Gastrocnemius medialis (tissue), 4 donors: ENCODE results near the gene EPAS1. TPM values are rescaled to one million over a fixed set of nuclear protein-coding genes. Genes with fewer than 3 reads are reported as not detected.

ENCODE experiments used
- ATAC-seq, 2 donors: fragments of 150-250 bp; one replicate each; pipeline ENCODE4 v1.9.1; 2016
- DNase-seq, 2 donors: peaks; one replicate each; pipeline ENCODE4 v3.0.0-alpha.2; 2019
- H3K27ac ChIP-seq, 4 donors: fragments of 200-600 bp; sonication (generic); 1 replicate in 1 of 4; 2 replicates in 3 of 4; pipeline ENCODE4 v1.5.1; 2016 to 2018; ENCODE audit warnings: mild to moderate bottlenecking in 2 of 4, moderate library complexity in 1 of 4
- H3K27me3 ChIP-seq, 3 donors: fragments of 200-600 bp; sonication (generic) in 2 of 3; 1 replicate in 1 of 3; 2 replicates in 2 of 3; pipeline versions ENCODE4 v1.5.1 to v1.6.0; 2016 to 2019; ENCODE audit warnings: mild to moderate bottlenecking in 1 of 3, moderate library complexity in 1 of 3
- H3K36me3 ChIP-seq, 2 donors: fragments of 200-600 bp; sonication (generic) in 1 of 2; one replicate each; pipeline ENCODE4 v1.5.1; 2017 to 2018
- H3K4me1 ChIP-seq, 2 donors: fragments of 200-600 bp; sonication (generic) in 1 of 2; one replicate each; pipeline ENCODE4 v1.5.1; 2016 to 2017; ENCODE audit warnings: mild to moderate bottlenecking in 2 of 2
- H3K4me3 ChIP-seq, 4 donors: fragments of 200-600 bp; sonication (generic) in 3 of 4; 1 replicate in 1 of 4; 2 replicates in 3 of 4; pipeline ENCODE4 v1.5.1; 2016 to 2019; ENCODE audit warnings: mild to moderate bottlenecking in 2 of 4
- H3K9me3 ChIP-seq, 3 donors: fragments of 200-600 bp; sonication (generic) in 2 of 3; 1 replicate in 1 of 3; 2 replicates in 2 of 3; pipeline ENCODE4 v1.5.1; 2016 to 2019
- POLR2A ChIP-seq, 2 donors: fragments of 450-650 bp; IDR thresholded peaks; one replicate each; pipeline ENCODE4 v1.6.1; 2017; ENCODE audit warnings: antibody characterized with exemption in 2 of 2, mild to moderate bottlenecking in 2 of 2, moderate library complexity in 2 of 2
- in situ Hi-C, 4 donors: fragments of 200-750 bp; cut with MboI; loops; one replicate each; pipeline versions ENCODE4 v1.15.0 to v1.8.0; 2017; ENCODE audit warnings: low sequenced_read_pairs in 4 of 4
- intact Hi-C: fragments of 100-400 bp; cut with DNase I; formaldehyde crosslinking; loops from one replicate; pipeline ENCODE4 v1.15.1; 2023; ENCODE audit warnings: low total_unique reads
- total RNA-seq, 4 donors: library from RNA; depleted of rRNA; stranded (reverse); fragments of >200 nt; gene quantifications; one replicate each; pipeline versions ENCODE4 v1.1.0 to v1.2.3, GENCODE V29; 2016
- TF ChIP-seq, protein P1 (sequence below), 5 experiments: fragments of 450-650 bp in 3 of 5; fragments of 200-600 bp in 2 of 5; sonication (generic) in 2 of 5; IDR thresholded peaks in 4 of 5; conservative IDR thresholded peaks in 1 of 5; 1 replicate in 4 of 5; 2 replicates in 1 of 5; pipeline ENCODE4 v1.5.1; 2016 to 2019; ENCODE audit warnings: antibody characterized with exemption in 5 of 5, mild to moderate bottlenecking in 3 of 5, moderate library complexity in 3 of 5

Gene EPAS1
- total RNA-seq, 4 donors from 2014 or later, result 61.5 to 95.1 (median 90.0) TPM

DNA sequence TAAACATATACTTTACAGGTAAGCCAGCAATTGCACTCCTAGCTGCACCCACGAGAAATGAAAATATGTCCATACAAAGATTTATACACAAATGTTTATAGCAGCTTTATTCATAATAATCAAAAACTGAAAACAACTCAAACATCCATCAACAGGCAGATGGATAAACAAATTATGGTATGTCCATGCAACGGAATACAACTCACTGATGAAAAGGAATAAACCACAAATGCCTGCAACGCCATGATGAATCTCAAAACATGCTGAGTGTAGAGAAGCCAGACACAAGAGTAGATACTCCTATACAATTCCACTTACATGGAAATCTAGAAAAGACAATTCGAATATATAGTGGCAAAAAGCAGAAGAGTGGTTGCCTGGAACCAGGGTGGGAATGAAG is 76.0 kb downstream of the EPAS1 start:
- intact Hi-C loops, result no loop called here
- DNase-seq, result no peak

GRCh38 chr2:46375566-46376125 is 78.4 kb downstream of the EPAS1 start:
- in situ Hi-C loops, result no loop called here

More for the DNA sequence above, 76.0 kb downstream of the EPAS1 start:
- H3K4me3 ChIP-seq, result no peak overlapping the region
- no peak for TF ChIP-seq POLR2A (IDR thresholded peaks at IDR 0.05)
- TF ChIP-seq, protein P1, sequence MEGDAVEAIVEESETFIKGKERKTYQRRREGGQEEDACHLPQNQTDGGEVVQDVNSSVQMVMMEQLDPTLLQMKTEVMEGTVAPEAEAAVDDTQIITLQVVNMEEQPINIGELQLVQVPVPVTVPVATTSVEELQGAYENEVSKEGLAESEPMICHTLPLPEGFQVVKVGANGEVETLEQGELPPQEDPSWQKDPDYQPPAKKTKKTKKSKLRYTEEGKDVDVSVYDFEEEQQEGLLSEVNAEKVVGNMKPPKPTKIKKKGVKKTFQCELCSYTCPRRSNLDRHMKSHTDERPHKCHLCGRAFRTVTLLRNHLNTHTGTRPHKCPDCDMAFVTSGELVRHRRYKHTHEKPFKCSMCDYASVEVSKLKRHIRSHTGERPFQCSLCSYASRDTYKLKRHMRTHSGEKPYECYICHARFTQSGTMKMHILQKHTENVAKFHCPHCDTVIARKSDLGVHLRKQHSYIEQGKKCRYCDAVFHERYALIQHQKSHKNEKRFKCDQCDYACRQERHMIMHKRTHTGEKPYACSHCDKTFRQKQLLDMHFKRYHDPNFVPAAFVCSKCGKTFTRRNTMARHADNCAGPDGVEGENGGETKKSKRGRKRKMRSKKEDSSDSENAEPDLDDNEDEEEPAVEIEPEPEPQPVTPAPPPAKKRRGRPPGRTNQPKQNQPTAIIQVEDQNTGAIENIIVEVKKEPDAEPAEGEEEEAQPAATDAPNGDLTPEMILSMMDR (IDR thresholded peaks at IDR 0.05 in 4 of 5, conservative IDR thresholded peaks at IDR 0.05 in 1 of 5), result no peak
- H3K27ac ChIP-seq, result no peak overlapping the region
- no peak for ATAC-seq
- H3K27me3 ChIP-seq, result no peaks in the 10 kb centered on the region
- peaks cover 0 to 64% of the 10 kb centered on the region in 2 donors for H3K36me3 ChIP-seq
- in situ Hi-C loops, result loop anchor here in 1 of 4 donors (25.0 kb wide), 2 partner anchors 136 to 311 kb away; no protein-coding TSS in a partner anchor
- H3K4me1 ChIP-seq, result peaks cover 0 to 13% of the 10 kb centered on the region in 2 donors
- H3K9me3 ChIP-seq, result no peaks in the 10 kb centered on the region

GRCh38 chr2:46376586-46376985 is 79.4 kb downstream of the EPAS1 start:
- H3K36me3 ChIP-seq, result peaks cover 0 to 75% of the 10 kb centered on the region in 2 donors
- no peaks in the 10 kb centered on the region for H3K9me3 ChIP-seq
- TF ChIP-seq POLR2A (IDR thresholded peaks at IDR 0.05), result no peak
- TF ChIP-seq, protein P1 (IDR thresholded peaks at IDR 0.05 in 4 of 5, conservative IDR thresholded peaks at IDR 0.05 in 1 of 5), result no peak
- ATAC-seq (no peak), DNase-seq (no peak)
- peaks cover 0 to 13% of the 10 kb centered on the region in 2 donors for H3K4me1 ChIP-seq
- in situ Hi-C loops (no loop called here), intact Hi-C loops (no loop called here)
- H3K4me3 ChIP-seq, result no peak overlapping the region
- H3K27me3 ChIP-seq, result no peaks in the 10 kb centered on the region
- H3K27ac ChIP-seq, result peak overlapping the region in 2 of 4 donors; percentile 33 to 42

More at GRCh38 chr2:46375566-46376125, 78.4 kb downstream of the EPAS1 start:
- DNase-seq (no peak), ATAC-seq (no peak)
- no peak overlapping the region for H3K4me3 ChIP-seq
- no peaks in the 10 kb centered on the region for H3K9me3 ChIP-seq
- H3K27me3 ChIP-seq, result no peaks in the 10 kb centered on the region
- TF ChIP-seq, protein P1 (IDR thresholded peaks at IDR 0.05 in 4 of 5, conservative IDR thresholded peaks at IDR 0.05 in 1 of 5), result no peak
- no peak for TF ChIP-seq POLR2A (IDR thresholded peaks at IDR 0.05)
- H3K27ac ChIP-seq, result no peak overlapping the region
- H3K36me3 ChIP-seq, result peaks cover 0 to 75% of the 10 kb centered on the region in 2 donors
- H3K4me1 ChIP-seq, result peaks cover 0 to 13% of the 10 kb centered on the region in 2 donors
- intact Hi-C loops, result no loop called here

- Histone ChIP-seq H3K9me3 (no peaks in the 10 kb centered on the region), H3K27ac (peak overlapping the region in 3 of 4 donors; percentile 33 to 42 (median 33)), H3K27me3 (no peaks in the 10 kb centered on the region), H3K4me1 (peaks cover 0 to 13% of the 10 kb centered on the region in 2 donors), H3K36me3 (peaks cover 0 to 76% of the 10 kb centered on the region in 2 donors), H3K4me3 (no peak overlapping the region)
- TF ChIP-seq, protein P1 (IDR thresholded peaks at IDR 0.05 in 4 of 5, conservative IDR thresholded peaks at IDR 0.05 in 1 of 5), result no peak
- no peak for TF ChIP-seq POLR2A (IDR thresholded peaks at IDR 0.05)
- in situ Hi-C loops (no loop called here), intact Hi-C loops (no loop called here)
- peak in 1 of 2 donors; percentile 35 for DNase-seq
- peak in 1 of 2 donors; percentile 69 for ATAC-seq
These were observed 79.9 kb downstream of the EPAS1 start for GRCh38 chr2:46377101-46377581.
